Cortex of kidney (tissue), 1 donor: Measurements from ENCODE around the gene KRTAP19-8.

Experiments
- DNase-seq: peaks from one replicate; lab custom pipeline; 2025; lab: John Stamatoyannopoulos, UW

Gene KRTAP19-8

GRCh38 chr21:31012133-31013089, 25.9 kb downstream of the KRTAP19-8 start:
- no peak for DNase-seq

GRCh38 chr21:31011412-31011811, 26.9 kb downstream of the KRTAP19-8 start:
- no peak for DNase-seq

DNA sequence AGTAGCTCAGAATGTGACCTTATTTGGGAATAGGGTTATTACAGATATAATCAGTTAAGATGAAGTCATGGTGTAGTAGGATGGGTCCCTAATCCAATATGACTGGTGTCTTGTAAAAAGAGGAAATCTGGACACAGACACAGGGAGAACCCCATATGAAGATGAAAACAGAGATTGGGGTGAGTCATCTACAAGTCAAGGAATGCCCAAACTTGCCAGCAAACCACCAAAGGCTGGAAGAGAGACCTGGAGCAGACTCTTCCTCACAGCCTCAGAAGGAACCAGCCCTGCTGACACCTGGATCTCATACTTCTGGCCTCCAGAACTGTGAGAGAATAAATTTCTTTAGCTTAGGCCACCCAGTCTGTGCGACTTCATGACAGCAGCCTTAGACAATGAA, 29.9 kb downstream of the KRTAP19-8 start:
- DNase-seq, result no peak

DNA sequence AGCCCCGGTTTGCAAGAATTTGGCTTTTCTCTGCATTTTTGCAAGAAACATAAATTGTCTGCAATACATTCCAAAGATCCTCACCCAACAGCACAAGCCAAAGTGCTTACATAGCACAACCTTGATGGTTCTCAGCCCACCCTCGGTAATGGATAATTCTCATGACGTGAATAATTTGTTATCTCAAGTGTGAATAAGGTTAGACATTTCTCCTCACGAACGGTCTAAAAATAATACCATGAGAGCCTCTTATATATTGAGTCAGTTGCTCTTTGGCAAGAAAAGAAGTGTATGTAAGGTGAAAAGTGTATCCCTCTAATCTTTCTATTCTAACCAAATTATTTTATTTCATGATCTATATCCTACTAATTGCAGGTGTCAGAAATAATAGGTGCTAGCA, 33.3 kb downstream of the KRTAP19-8 start:
- DNase-seq, result no peak

GRCh38 chr21:31003471-31003870, 34.8 kb downstream of the KRTAP19-8 start:
- DNase-seq, result no peak

- no peak for DNase-seq
These were observed 40.7 kb downstream of the KRTAP19-8 start for GRCh38 chr21:30997541-30997940.

DNA sequence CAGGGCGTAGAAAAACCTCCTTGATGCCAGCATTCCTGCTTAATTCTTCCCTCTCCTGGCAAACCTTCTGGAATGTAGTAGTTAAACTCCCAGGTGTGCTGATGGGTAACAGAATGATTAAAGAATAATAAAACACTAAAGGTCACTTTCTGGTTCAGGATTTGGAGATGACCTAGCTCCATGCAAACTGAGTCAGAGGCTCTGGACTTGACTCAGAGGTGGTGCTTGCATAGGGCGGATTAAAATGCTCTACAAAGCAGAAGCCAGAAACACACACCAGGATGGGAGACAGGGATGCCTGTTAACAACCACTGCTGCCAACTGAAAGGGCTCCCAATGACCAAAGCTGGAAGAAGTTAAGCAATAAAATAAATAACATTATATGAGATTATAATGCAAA, 41.5 kb downstream of the KRTAP19-8 start:
- DNase-seq, result no peak

- DNase-seq, result no peak
These were observed 43.3 kb downstream of the KRTAP19-8 start for GRCh38 chr21:30994932-30995331.

GRCh38 chr21:30990514-30991262, 47.6 kb downstream of the KRTAP19-8 start:
- DNase-seq, result no peak

GRCh38 chr21:30988706-30989105, 49.6 kb downstream of the KRTAP19-8 start:
- DNase-seq, result no peak
